Measurements from ENCODE around the gene ZNF609.

The ZNF609 gene

DNA sequence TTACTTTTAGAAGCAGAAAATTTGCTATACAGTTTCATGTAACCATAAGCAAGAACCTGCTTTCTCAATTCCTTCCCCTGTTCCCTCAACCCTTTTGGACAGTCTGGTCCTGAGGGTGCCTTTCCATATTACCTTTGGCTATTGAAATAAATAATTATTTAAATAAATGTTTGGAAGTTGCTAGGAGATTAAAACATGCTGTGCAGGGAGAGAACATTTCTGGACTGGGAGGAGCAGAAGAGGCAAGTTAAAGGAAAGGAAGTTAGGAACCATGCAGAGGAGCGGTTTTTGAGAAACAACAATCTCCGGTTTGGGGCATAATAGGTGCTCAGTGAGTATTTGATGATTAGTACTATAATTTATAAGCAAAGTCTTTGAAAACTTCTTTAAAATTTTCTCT is 41.8 kb downstream of the ZNF609 start:
- no peak for DNase-seq
- intact Hi-C loops (cut with DNase I) = no loop called here

DNA sequence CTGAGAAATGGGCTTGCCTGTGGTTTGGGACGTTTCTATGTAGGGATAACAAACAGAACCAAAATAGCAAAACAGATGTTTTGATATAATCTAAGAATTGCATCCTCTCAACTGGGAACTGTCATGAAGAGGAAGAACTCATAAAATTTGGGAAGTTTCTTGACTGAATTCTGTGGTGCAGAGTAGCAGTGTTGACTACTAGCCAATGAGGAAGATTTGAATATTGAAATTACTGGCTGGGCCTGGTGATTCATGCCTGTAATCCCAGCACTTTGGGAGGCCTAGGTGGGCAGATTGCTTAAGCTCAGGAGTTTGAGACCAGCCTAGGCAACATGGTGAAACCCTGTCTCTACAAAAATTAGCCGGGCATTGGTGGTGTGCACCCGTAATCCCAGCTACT is 42.2 kb downstream of the ZNF609 start:
- intact Hi-C loops (cut with DNase I) = no loop called here
- no peak for DNase-seq

DNA sequence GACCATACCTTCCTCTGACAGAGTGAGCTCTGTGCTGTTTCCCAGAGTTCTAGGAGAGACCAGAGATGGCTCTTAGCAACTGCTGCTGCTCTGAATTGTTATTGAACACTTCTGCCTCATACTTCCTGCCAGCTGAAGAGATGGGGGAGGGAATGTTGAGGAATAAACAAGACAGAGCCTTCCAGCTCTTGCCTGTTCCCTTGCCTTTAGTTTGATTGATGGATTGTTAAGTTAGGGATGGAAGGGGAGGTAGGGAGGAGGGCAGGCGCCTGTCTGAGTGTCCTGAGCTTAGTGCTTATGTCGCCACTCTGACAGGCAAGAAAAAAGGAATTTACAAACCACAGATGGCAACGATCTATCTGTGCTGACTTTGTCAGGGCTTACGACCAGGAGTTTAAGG is 42.8 kb downstream of the ZNF609 start:
- DNase-seq = peak in 1 of 10 donors; percentile 30
- intact Hi-C loops (cut with DNase I) = no loop called here

- DNase-seq = no peak
- intact Hi-C loops (cut with DNase I) = no loop called here
Measured at GRCh38 chr15:64503640-64504039, 43.3 kb downstream of the ZNF609 start.

GRCh38 chr15:64507293-64507802 is 47.0 kb downstream of the ZNF609 start:
- DNase-seq = peak in 9 of 10 donors; percentile 32 to 91 (median 48)
- intact Hi-C loops (cut with DNase I) = no loop called here

DNA sequence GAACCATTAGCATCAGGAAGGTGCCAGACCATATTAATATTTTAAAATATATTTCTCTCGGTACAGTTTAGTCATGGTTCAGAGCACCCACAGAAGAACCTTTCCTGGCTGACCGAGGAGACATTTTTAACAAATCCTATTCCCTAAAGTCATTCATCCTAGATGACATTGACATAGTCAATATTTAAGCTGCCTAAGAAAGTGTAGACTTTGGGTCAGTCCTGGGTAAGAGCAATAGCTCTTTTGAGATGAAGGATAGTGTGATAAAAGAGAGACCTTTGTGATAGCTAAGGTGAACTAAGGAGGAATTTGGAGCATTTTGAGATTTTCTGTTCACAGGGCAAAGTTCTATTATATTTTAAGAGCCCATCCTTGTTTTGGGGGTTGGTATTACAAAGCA is 47.5 kb downstream of the ZNF609 start:
- DNase-seq = no peak
- intact Hi-C loops (cut with DNase I) = no loop called here

DNA sequence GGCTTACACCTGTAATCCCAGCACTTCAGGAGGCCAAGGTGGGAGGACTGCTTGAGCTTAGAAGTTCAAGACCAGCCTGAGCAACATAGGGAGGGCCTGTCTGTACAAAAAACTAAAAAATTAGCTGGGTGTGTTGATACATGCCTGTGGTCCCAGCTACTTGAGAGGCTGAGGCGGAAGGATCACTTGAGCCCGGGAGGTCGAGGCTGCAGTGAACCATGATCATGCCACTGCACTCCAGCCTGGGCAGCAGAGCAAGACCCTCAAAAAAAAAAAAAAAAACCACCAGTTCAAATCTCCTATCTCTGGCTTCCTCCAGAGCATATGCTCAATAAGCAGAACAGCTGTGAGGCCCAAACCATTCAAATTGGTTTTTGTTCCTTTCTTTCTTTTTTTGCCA is 53.4 kb downstream of the ZNF609 start:
- peak in 1 of 10 donors; percentile 20 for DNase-seq
- intact Hi-C loops (cut with DNase I) = no loop called here

DNA sequence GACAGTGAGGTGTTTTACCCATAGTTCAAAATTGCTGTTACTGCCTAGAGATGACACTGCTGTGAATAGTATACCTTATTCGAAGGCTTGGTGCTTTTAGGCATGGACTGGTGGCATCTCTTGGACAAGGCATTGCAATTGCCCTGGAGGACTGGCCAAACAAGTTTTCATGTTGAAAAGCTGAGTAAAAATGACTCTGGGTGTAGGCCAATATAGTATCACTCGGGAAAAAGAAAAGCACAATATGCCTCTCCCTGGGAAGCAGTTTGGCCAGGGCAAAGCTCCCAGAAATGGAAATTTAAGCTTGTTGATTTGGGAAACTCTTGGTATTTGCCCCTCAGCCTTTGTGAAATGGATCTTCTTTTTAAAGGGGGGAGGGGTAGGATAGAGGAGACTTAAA is 54.8 kb downstream of the ZNF609 start:
- DNase-seq = no peak
- intact Hi-C loops (cut with DNase I) = no loop called here

- intact Hi-C loops (cut with DNase I) = no loop called here
- DNase-seq = no peak
Measured at GRCh38 chr15:64515825-64516224, 55.4 kb downstream of the ZNF609 start.

GRCh38 chr15:64519897-64520296 is 59.5 kb downstream of the ZNF609 start:
- intact Hi-C loops (cut with DNase I) = loop anchor here (5.0 to 10.0 kb wide), 2 partner anchors 58 to 135 kb away; partner anchors contain the start of gene ZNF609
- no peak for DNase-seq

DNA sequence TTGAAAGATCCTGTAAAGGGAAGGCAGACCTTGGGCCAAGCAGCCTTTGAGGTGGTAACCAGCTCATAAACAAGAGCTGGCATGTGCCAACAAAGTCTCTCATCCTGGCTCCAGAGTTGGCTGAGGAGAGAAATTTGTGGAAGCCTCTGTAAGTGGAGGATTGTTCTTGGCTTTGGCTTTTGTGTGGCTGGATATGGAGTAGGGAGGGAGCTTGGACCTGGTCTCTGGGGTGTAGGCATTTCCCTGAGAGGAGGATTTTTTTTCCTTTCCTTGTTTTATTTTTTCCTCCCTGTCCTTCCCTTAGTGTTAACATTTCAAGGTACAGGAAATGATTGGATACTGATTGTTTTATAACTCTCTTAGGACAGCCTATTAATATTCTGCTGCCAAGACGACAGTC is 60.8 kb downstream of the ZNF609 start:
- no peak for DNase-seq
- intact Hi-C loops (cut with DNase I) = loop anchor here (5.0 to 10.0 kb wide), 2 partner anchors 59 to 134 kb away; partner anchors contain the start of gene ZNF609

GRCh38 chr15:64521726-64522164 is 61.4 kb downstream of the ZNF609 start:
- DNase-seq = peak in 6 of 10 donors; percentile 48 to 94 (median 50)

DNA sequence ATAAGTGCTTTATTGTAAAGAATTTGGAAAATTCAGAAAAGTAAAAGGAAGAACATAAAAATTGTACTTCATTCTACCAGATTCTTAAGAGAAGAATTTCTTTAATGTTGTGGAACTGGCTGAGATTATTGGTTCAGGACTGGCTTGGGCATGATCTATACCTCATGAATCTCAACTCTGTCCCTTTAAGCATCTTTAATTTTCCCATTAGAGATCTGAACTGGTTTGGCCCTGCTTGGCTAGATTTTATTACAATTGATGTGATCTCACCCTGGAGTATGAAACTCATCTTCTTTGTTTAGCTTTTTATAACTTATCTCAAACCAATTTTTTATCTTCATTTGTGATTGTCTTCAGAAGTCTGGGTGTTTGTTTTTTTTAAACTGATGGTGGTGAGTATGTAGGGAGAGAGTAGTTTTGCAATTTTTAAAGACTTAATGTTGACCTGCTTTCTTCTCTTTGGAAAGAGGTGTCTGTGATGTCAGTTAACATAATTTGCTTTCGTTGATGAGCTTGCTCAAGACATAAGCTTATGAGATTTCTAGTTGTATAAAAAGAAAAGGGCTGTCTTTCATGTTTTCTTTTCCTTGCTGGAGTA is 61.9 kb downstream of the ZNF609 start:
- intact Hi-C loops (cut with DNase I) = loop anchor here (5.0 to 10.0 kb wide), 2 partner anchors 60 to 132 kb away; partner anchors contain the start of gene ZNF609
- no peak for DNase-seq

More at GRCh38 chr15:64521726-64522164, 61.4 kb downstream of the ZNF609 start:
- intact Hi-C loops (cut with DNase I) = loop anchor here (5.0 to 10.0 kb wide), 2 partner anchors 59 to 133 kb away; partner anchors contain the start of gene ZNF609

- intact Hi-C loops (cut with DNase I) = loop anchor here (5.0 to 10.0 kb wide), 2 partner anchors 61 to 132 kb away; partner anchors contain the start of gene ZNF609
- DNase-seq = no peak
Measured at GRCh38 chr15:64523240-64523639, 62.9 kb downstream of the ZNF609 start.

- intact Hi-C loops (cut with DNase I) = loop anchor here (5.0 to 10.0 kb wide), 2 partner anchors 62 to 130 kb away; partner anchors contain the start of gene ZNF609
- no peak for DNase-seq
Measured at GRCh38 chr15:64524778-64525177, 64.4 kb downstream of the ZNF609 start.

DNA sequence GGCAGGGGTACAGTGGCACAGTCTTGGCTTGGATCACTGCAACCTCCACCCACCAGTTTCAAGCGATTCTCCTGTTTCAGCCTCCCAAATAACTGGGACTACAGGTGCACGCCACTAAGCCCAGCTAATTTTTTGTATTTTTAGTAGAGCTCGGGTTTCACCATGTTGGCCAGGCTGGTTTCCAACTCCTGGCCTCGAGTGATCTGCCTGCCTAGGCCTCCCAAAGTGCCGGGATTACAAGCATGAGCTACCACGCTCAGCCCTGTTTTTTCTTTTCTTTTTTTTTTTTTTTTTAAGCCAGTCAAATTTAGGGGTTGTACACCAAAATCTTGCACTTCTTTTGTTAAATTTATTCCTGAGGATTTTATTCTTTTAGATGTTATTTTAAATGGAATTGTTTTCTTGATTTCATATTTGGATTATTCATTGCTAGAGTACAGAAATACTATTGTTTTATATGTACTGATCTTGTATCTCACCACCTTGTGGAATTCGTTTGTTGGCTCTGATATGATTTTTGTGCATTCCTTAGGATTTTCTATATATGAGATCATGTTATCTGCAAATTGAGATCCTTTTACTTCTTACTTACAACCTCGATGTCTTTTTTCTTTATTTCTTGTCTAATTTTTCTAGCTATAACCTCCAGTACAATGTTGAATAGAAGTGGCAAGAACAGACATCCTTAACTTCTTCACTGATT is 65.6 kb downstream of the ZNF609 start:
- DNase-seq = no peak
- intact Hi-C loops (cut with DNase I) = loop anchor here (10.0 kb wide), 1 partner anchor 129 kb away; no protein-coding TSS in a partner anchor

- intact Hi-C loops (cut with DNase I) = loop anchor here (10.0 kb wide), 1 partner anchor 127 kb away; no protein-coding TSS in a partner anchor
Measured at GRCh38 chr15:64527263-64527984, 67.0 kb downstream of the ZNF609 start.

GRCh38 chr15:64528871-64529270 is 68.5 kb downstream of the ZNF609 start:
- no peak for DNase-seq
- intact Hi-C loops (cut with DNase I) = loop anchor here (10.0 kb wide), 1 partner anchor 126 kb away; no protein-coding TSS in a partner anchor

More at GRCh38 chr15:64527263-64527984, 67.0 kb downstream of the ZNF609 start:
- DNase-seq = no peak

GRCh38 chr15:64530472-64530871 is 70.1 kb downstream of the ZNF609 start:
- intact Hi-C loops (cut with DNase I) = no loop called here
- DNase-seq = no peak

DNA sequence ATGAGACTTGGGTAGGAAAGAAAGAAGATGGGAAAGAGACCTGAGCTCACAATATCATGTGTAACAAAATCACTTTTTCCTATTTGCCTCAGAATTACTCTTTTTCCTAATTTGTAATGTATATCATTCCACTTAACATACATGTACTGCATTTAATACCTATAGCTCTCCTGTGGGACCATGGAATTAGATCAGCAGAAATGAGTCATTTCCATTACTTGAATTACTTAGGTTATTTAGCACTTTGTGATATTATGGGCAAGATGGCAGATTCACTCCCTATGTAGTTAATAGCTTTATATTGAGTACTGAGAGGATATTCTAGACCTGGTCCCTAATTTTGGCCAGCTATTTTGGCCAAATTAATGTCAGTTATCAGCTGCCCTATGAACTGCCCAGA is 70.5 kb downstream of the ZNF609 start:
- intact Hi-C loops (cut with DNase I) = no loop called here
- DNase-seq = no peak
